A549 (cell line): ENCODE measurements around the gene PDE10A. TPM values are rescaled to one million over a fixed set of nuclear protein-coding genes. Genes with fewer than 3 reads are reported as not detected.

Source experiments
- ATAC-seq, 2 experiments: fragments of 200-7000 bp in 1 of 2; fragments of >200 bp in 1 of 2; cut with Nextera tagmentation in 1 of 2; cut with Tn5 transposase in 1 of 2; 3 replicates each; pipeline versions ENCODE4 v1.8.0 to v1.9.1; 2018 to 2020; ENCODE audit warnings: mild to moderate bottlenecking in 1 of 2, moderate library complexity in 1 of 2
- CTCF ChIA-PET: fragments of 300-600 bp; sonication (Branson Sonifier 250); formaldehyde crosslinking; extraction: SDS; loops from one replicate; lab custom pipeline; 2021; ENCODE audit warnings: antibody characterized with exemption, inconsistent platforms; lab: Yijun Ruan, JAX
- POLR2A ChIA-PET: fragments of 350-600 bp; formaldehyde crosslinking; extraction: SDS; loops from one replicate; lab custom pipeline; 2021; ENCODE audit warnings: antibody characterized with exemption, inconsistent platforms; lab: Yijun Ruan, JAX
- DNase-seq, 2 experiments: peaks; one replicate each; pipeline versions ENCODE4 v3.0.0 to v3.0.0-alpha.2; 2011 to 2016; ENCODE audit warnings: low read depth in 1 of 2, low spot score in 1 of 2
- FAIRE-seq: peaks from 2 replicates; lab custom pipeline; 2011; peaks lifted over from hg19 to GRCh38; lab: Jason Lieb, UNC
- H3K27ac ChIP-seq, 2 experiments: fragments of >200 bp; sonication (Bioruptor Twin); formaldehyde crosslinking; 3 replicates each; pipeline ENCODE4 v1.5.1; 2016 to 2017
- H3K4me1 ChIP-seq: fragments of >200 bp; sonication (Bioruptor Twin); formaldehyde crosslinking; 3 replicates; pipeline ENCODE4 v1.6.1; 2016
- H3K4me2 ChIP-seq: fragments of >200 bp; sonication (Bioruptor Twin); formaldehyde crosslinking; 3 replicates; pipeline ENCODE4 v1.6.1; 2016
- H3K4me3 ChIP-seq: fragments of >200 bp; sonication (Bioruptor Twin); formaldehyde crosslinking; 3 replicates; pipeline ENCODE4 v1.5.1; 2016
- H3K9me3 ChIP-seq: fragments of >200 bp; sonication (Bioruptor Twin); formaldehyde crosslinking; 3 replicates; pipeline ENCODE4 v1.6.1; 2016
- CHD2 ChIP-seq: fragments of 150-350 bp; IDR thresholded peaks from 2 replicates; pipeline ENCODE4 v1.6.1; 2014; ENCODE audit warnings: low read length; ENCODE audit not compliant: partially characterized antibody
- CHD4 ChIP-seq: fragments of 200-600 bp; sonication (generic); IDR thresholded peaks from 2 replicates; pipeline ENCODE4 v1.6.1; 2016; ENCODE audit warnings: antibody characterized with exemption, mild to moderate bottlenecking, borderline replicate concordance
- EP300 ChIP-seq, 2 experiments: fragments of >200 bp; sonication (Bioruptor Twin); formaldehyde crosslinking; IDR thresholded peaks; 2 replicates in 1 of 2; 3 replicates in 1 of 2; pipeline ENCODE4 v1.6.1; 2016 to 2017
- GATA3 ChIP-seq: IDR thresholded peaks from 2 replicates; pipeline ENCODE4 v1.6.1; 2012; ENCODE audit warnings: borderline replicate concordance
- HOXA7 ChIP-seq: fragments of 250-450 bp; sonication (Bioruptor Pico); IDR thresholded peaks from 2 replicates; pipeline ENCODE4 v1.5.0; 2020; ENCODE audit warnings: mild to moderate bottlenecking, moderate library complexity
- HOXB13 ChIP-seq: fragments of 250-450 bp; sonication (Bioruptor Pico); IDR thresholded peaks from 2 replicates; pipeline ENCODE4 v1.5.0; 2020; ENCODE audit warnings: low read depth, mild to moderate bottlenecking, moderate library complexity
- MAZ ChIP-seq: fragments of 150-350 bp; IDR thresholded peaks from 2 replicates; pipeline ENCODE4 v1.6.1; 2014; ENCODE audit warnings: antibody characterized with exemption, low read depth, low read length, borderline replicate concordance
- NPAS2 ChIP-seq: fragments of 250-450 bp; sonication (Bioruptor Pico); IDR thresholded peaks from 2 replicates; pipeline ENCODE4 v1.8.0; 2022; ENCODE audit warnings: mild to moderate bottlenecking, moderate library complexity, borderline replicate concordance
- RAD21 ChIP-seq, 2 experiments: fragments of >200 bp in 1 of 2; sonication (Bioruptor Twin) in 1 of 2; formaldehyde crosslinking in 1 of 2; IDR thresholded peaks in 1 of 2; conservative IDR thresholded peaks in 1 of 2; 2 replicates in 1 of 2; 3 replicates in 1 of 2; pipeline ENCODE4 v1.6.1; 2012 to 2018; ENCODE audit warnings: inconsistent platforms in 1 of 2
- ZFP36 ChIP-seq: fragments of 450-650 bp; IDR thresholded peaks from 2 replicates; pipeline ENCODE4 v1.6.1; 2014; ENCODE audit warnings: borderline replicate concordance; ENCODE audit not compliant: partially characterized antibody
- WGBS: methylation state at CpG from one replicate; pipeline ENCODE4 v1.1.6; 2017; ENCODE audit errors: missing lambda C conversion rate; 5-methylcytosine and 5-hydroxymethylcytosine counted together
- polyA plus RNA-seq, 4 experiments: library from polyadenylated mRNA; depleted of rRNA in 3 of 4; stranded (reverse); fragments of >200 nt; fragmentation: RNase III in 1 of 4; extraction: RNeasy Plus Mini Kit Qiagen cat#74134 plus additional on column Dnase treatment in 1 of 4; gene quantifications; 2 replicates in 3 of 4; 3 replicates in 1 of 4; pipeline ENCODE4 v1.2.3, GENCODE V29; 2011 to 2017
- TF ChIP-seq, protein P1 (sequence below): fragments of 200-600 bp; sonication (generic); IDR thresholded peaks from 2 replicates; pipeline ENCODE4 v1.6.1; 2016; ENCODE audit warnings: antibody characterized with exemption, mild to moderate bottlenecking, moderate library complexity
- TF ChIP-seq, protein P2 (sequence below): fragments of 150-350 bp; IDR thresholded peaks from 2 replicates; pipeline ENCODE4 v1.6.1; 2014; ENCODE audit warnings: low read depth, mild to moderate bottlenecking, low read length
- TF ChIP-seq, protein P3 (sequence below): IDR thresholded peaks from 2 replicates; pipeline ENCODE4 v1.6.1; 2012; ENCODE audit warnings: low read depth, borderline replicate concordance
- TF ChIP-seq, protein P4 (sequence below): IDR thresholded peaks from 2 replicates; pipeline ENCODE4 v1.6.1; 2012
- TF ChIP-seq, protein P5 (sequence below): fragments of 450-650 bp; IDR thresholded peaks from 2 replicates; pipeline ENCODE4 v1.6.1; 2014; ENCODE audit warnings: antibody characterized with exemption

Gene PDE10A
- polyA plus RNA-seq, 2 of the 4 experiments (the other 2 are of a cell fraction) = 44.9 to 92.5 TPM

DNA sequence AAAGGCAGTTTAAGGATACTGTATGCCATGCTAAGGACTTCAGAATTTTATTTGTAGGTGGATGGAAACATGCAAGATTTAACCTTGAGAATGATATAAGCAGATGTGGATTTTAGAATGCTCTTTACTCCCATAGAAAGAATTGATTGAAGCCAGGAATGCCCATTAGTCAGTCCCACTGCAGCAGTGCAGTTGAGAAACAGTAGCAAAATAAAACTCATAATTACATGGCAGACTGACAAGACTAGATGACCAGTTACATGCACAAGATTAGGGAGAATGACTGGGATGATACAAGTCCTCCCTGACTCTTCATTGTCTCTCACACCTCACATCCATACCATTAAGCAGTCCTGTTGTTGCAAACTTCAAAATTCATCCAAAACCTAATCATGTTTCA, 83.9 kb downstream of the PDE10A start:
- FAIRE-seq (no peak), DNase-seq (no peak)
- Histone ChIP-seq H3K4me3 (no peak overlapping the region), H3K9me3 (no peaks in the 10 kb centered on the region), H3K4me1 (peaks cover 64% of the 10 kb centered on the region), H3K27ac (0 out of 6 replicates have a peak overlapping the region, but pooled peaks of 1 of the 2 experiments have one; percentile 14)
- POLR2A ChIA-PET = no interaction called here
- no peak for TF ChIP-seq GATA3
- TF ChIP-seq, all 56 proteins: peak for 0
- CTCF ChIA-PET = no interaction called here
- ATAC-seq = no peak
- H3K4me2 ChIP-seq = no peak overlapping the region

DNA sequence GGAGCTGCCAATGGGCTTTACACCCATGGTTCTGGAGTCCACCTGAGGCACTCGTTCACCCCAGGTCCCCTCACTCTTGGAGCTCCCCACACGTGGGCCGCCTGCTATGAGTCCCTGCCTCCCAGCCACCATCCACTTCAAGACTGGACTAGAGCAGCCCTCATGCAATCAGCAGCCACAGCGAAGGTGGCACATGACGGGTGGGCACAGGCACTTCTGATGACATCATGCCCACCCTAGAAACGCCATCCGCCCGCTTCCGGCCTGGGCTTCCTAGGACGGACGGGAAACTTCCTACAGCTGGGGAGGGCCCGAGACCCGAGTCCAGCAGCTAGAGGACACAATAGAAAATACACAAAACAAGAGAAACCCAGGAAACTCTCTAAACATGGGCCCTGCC, 85.5 kb downstream of the PDE10A start:
- ATAC-seq (no peak), FAIRE-seq (no peak), DNase-seq (no peak)
- 95% methylated on average over 8 of the region's 13 CpGs for WGBS
- ChIA-PET CTCF (no interaction called here), POLR2A (no interaction called here)
- Histone ChIP-seq H3K4me2 (no peak overlapping the region), H3K27ac (peak overlapping the region in 1 of 2 experiments; percentile 69; a peak in 3 of 6 replicates), H3K4me3 (no peak overlapping the region), H3K4me1 (peaks cover 64% of the 10 kb centered on the region), H3K9me3 (no peaks in the 10 kb centered on the region)
- TF ChIP-seq MAZ = no peak
- TF ChIP-seq NPAS2 = no peak
- TF ChIP-seq ZFP36 = no peak
- TF ChIP-seq, protein P1, sequence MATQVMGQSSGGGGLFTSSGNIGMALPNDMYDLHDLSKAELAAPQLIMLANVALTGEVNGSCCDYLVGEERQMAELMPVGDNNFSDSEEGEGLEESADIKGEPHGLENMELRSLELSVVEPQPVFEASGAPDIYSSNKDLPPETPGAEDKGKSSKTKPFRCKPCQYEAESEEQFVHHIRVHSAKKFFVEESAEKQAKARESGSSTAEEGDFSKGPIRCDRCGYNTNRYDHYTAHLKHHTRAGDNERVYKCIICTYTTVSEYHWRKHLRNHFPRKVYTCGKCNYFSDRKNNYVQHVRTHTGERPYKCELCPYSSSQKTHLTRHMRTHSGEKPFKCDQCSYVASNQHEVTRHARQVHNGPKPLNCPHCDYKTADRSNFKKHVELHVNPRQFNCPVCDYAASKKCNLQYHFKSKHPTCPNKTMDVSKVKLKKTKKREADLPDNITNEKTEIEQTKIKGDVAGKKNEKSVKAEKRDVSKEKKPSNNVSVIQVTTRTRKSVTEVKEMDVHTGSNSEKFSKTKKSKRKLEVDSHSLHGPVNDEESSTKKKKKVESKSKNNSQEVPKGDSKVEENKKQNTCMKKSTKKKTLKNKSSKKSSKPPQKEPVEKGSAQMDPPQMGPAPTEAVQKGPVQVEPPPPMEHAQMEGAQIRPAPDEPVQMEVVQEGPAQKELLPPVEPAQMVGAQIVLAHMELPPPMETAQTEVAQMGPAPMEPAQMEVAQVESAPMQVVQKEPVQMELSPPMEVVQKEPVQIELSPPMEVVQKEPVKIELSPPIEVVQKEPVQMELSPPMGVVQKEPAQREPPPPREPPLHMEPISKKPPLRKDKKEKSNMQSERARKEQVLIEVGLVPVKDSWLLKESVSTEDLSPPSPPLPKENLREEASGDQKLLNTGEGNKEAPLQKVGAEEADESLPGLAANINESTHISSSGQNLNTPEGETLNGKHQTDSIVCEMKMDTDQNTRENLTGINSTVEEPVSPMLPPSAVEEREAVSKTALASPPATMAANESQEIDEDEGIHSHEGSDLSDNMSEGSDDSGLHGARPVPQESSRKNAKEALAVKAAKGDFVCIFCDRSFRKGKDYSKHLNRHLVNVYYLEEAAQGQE = no peak
- no peak for TF ChIP-seq EP300 (IDR thresholded peaks at IDR 0.05)
- TF ChIP-seq, protein P2, sequence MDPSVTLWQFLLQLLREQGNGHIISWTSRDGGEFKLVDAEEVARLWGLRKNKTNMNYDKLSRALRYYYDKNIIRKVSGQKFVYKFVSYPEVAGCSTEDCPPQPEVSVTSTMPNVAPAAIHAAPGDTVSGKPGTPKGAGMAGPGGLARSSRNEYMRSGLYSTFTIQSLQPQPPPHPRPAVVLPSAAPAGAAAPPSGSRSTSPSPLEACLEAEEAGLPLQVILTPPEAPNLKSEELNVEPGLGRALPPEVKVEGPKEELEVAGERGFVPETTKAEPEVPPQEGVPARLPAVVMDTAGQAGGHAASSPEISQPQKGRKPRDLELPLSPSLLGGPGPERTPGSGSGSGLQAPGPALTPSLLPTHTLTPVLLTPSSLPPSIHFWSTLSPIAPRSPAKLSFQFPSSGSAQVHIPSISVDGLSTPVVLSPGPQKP = no peak
- no peak for TF ChIP-seq CHD2
- TF ChIP-seq, protein P3, sequence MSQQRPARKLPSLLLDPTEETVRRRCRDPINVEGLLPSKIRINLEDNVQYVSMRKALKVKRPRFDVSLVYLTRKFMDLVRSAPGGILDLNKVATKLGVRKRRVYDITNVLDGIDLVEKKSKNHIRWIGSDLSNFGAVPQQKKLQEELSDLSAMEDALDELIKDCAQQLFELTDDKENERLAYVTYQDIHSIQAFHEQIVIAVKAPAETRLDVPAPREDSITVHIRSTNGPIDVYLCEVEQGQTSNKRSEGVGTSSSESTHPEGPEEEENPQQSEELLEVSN = no peak

DNA sequence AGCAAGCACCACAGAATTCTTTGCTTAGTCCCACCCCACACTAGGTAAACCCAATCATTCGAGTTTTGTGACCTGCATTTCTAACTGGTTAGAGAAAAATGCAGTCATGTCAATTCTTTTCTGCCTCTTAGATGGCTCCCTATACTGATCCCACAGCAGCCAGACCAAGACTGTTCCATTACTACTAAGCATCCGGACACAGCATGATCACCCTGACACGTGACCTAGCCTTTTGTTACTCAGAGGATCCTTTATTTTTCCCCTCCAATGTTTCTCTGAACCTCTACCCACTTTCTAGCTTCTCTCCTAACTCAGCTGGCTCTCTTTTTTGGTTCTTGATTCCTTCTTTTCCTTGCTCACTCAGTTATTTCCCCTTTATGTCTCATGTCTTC, 87.9 kb downstream of the PDE10A start:
- 16% methylated on average over 3 of the region's 3 CpGs for WGBS
- Histone ChIP-seq H3K4me2 (peak overlapping the region; percentile 81), H3K4me3 (no peak overlapping the region)
- ATAC-seq = peak; percentile 52 to 67
- TF ChIP-seq CHD4 (no peak), EP300 (IDR thresholded peaks at IDR 0.05) (no peak; a peak in 1 of 5 replicates), HOXB13 (no peak; the same call in 1 of the 2 replicates), RAD21 (conservative IDR thresholded peaks at IDR 0.05 in 1 of 2, IDR thresholded peaks at IDR 0.05 in 1 of 2) (no peak), HOXA7 (CRISPR knock-in tag) (no peak)
- TF ChIP-seq, protein P4, sequence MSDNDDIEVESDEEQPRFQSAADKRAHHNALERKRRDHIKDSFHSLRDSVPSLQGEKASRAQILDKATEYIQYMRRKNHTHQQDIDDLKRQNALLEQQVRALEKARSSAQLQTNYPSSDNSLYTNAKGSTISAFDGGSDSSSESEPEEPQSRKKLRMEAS = peak; percentile 8; the same call in 1 of the 2 replicates
- TF ChIP-seq, protein P5, sequence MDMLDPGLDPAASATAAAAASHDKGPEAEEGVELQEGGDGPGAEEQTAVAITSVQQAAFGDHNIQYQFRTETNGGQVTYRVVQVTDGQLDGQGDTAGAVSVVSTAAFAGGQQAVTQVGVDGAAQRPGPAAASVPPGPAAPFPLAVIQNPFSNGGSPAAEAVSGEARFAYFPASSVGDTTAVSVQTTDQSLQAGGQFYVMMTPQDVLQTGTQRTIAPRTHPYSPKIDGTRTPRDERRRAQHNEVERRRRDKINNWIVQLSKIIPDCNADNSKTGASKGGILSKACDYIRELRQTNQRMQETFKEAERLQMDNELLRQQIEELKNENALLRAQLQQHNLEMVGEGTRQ = peak; percentile 75
- TF ChIP-seq, all 56 proteins: peak for 2
- DNase-seq (peak in 1 of 2 experiments; percentile 50), FAIRE-seq (no peak)
- Histone ChIP-seq H3K4me1 (peaks cover 76% of the 10 kb centered on the region), H3K27ac (peak overlapping the region; percentile 80 to 86), H3K9me3 (no peaks in the 10 kb centered on the region)
- CTCF ChIA-PET = no interaction called here
- POLR2A ChIA-PET = no interaction called here
